Calu3 (cell line): ENCODE measurements around the gene KLHDC9. TPM values are rescaled to one million over a fixed set of nuclear protein-coding genes. Genes with fewer than 3 reads are reported as not detected.
A peak's percentile ranks its signal among the peaks of the same experiment; 100 is the strongest.

ENCODE experiments used
- BruUV-seq: library from RNA; stranded (reverse); fragments of 400-500 nt; replicated peaks from 2 replicates; lab custom pipeline; 2021; lab: Mats Ljungman, UMichigan
- CTCF ChIA-PET: fragments of 300-600 bp; sonication (Branson Sonifier 250); formaldehyde crosslinking; loops from one replicate; lab custom pipeline; 2022; ENCODE audit warnings: antibody characterized with exemption; lab: Charles Lee
- DNase-seq: peaks from one replicate; pipeline ENCODE4 v3.0.0; 2022
- H3K27ac Mint-ChIP-seq: one replicate; pipeline ENCODE4 v1.8.0; 2022; ENCODE audit warnings: mixed read lengths; ENCODE audit not compliant: unreplicated experiment
- H3K27me3 Mint-ChIP-seq: one replicate; pipeline ENCODE4 v1.8.0; 2022; ENCODE audit warnings: mixed read lengths; ENCODE audit not compliant: unreplicated experiment
- H3K36me3 Mint-ChIP-seq: one replicate; pipeline ENCODE4 v1.8.0; 2022; ENCODE audit warnings: mild to moderate bottlenecking, moderate library complexity, mixed read lengths; ENCODE audit not compliant: insufficient read depth, unreplicated experiment
- H3K4me1 Mint-ChIP-seq: one replicate; pipeline ENCODE4 v1.8.0; 2022; ENCODE audit warnings: mild to moderate bottlenecking, low read depth, mixed read lengths; ENCODE audit not compliant: unreplicated experiment
- H3K4me3 Mint-ChIP-seq: one replicate; pipeline ENCODE4 v1.8.0; 2022; ENCODE audit warnings: mild to moderate bottlenecking, low read depth, moderate library complexity, mixed read lengths; ENCODE audit not compliant: unreplicated experiment
- H3K9me3 Mint-ChIP-seq: one replicate; pipeline ENCODE4 v1.8.0; 2022; ENCODE audit warnings: low read depth, mixed read lengths; ENCODE audit not compliant: unreplicated experiment
- CTCF ChIP-seq: fragments of 200-600 bp; IDR thresholded peaks from one replicate; pipeline ENCODE4 v1.8.0; 2022; ENCODE audit warnings: antibody characterized with exemption; ENCODE audit not compliant: unreplicated experiment
- intact Hi-C: fragments of 100-400 bp; cut with micrococcal nuclease; formaldehyde crosslinking; loops from one replicate; pipeline ENCODE4 v1.10.0; 2022; ENCODE audit not compliant: unreplicated experiment
- total RNA-seq: library from RNA; stranded (reverse); gene quantifications from 2 replicates; pipeline ENCODE4 v1.2.3, GENCODE V29; 2022

Gene KLHDC9
- total RNA-seq, 1 experiment from 2014 or later: 5.3 TPM

- no peak for TF ChIP-seq CTCF
- DNase-seq: peak; percentile 94
- H3K9me3 Mint-ChIP-seq: no peaks in the 10 kb centered on the region
- H3K27ac Mint-ChIP-seq: no peak within 1 kb of the TSS
- BruUV-seq: no TSS peak
- no peaks in the 10 kb centered on the region for H3K27me3 Mint-ChIP-seq
- intact Hi-C loops: loop anchor here (1.0 to 10.0 kb wide), 3 partner anchors 14 to 408 kb away; partner anchors contain the start of genes NIT1 and PFDN2
- peaks cover 13% of the 10 kb centered on the region for H3K36me3 Mint-ChIP-seq
- H3K4me3 Mint-ChIP-seq: no peak within 1 kb of the TSS
- H3K4me1 Mint-ChIP-seq: peaks cover 25% of the 10 kb centered on the region
- CTCF ChIA-PET: interaction anchor here (0.5 to 1.7 kb wide), 13 partner anchors 9 to 174 kb away, joined by 3 to 10 read pairs (median 4); partner anchors contain the start of genes F11R, NIT1, PFDN2 and PPOX
Measured at GRCh38 chr1:161132410-161133219, 34.5 kb downstream of the KLHDC9 start, which contains the start of gene DEDD. Gene DEDD, minus strand, starts transcription at chr1:161132667. Its CDS starts 8,205 bp downstream, at chr1:161124462.

- Mint-ChIP-seq H3K4me3 (no peak overlapping the region), H3K36me3 (peaks cover 13% of the 10 kb centered on the region), H3K4me1 (peaks cover 25% of the 10 kb centered on the region), H3K27me3 (no peaks in the 10 kb centered on the region), H3K9me3 (no peaks in the 10 kb centered on the region), H3K27ac (no peak overlapping the region)
- no peak for TF ChIP-seq CTCF
- intact Hi-C loops: loop anchor here (1.0 to 10.0 kb wide), 3 partner anchors 14 to 408 kb away; partner anchors contain the start of genes NIT1 and PFDN2
- BruUV-seq: TSS peak; percentile 81
- DNase-seq: no peak
- CTCF ChIA-PET: interaction anchor here (0.6 to 1.7 kb wide), 9 partner anchors 8 to 154 kb away, joined by 3 to 10 read pairs (median 4); partner anchors contain the start of genes F11R, KLHDC9, NIT1 and PFDN2
Measured at GRCh38 chr1:161133220-161133740, 35.1 kb downstream of the KLHDC9 start.

GRCh38 chr1:161137881-161138280, 39.7 kb downstream of the KLHDC9 start:
- no peak overlapping the region for H3K27ac Mint-ChIP-seq
- CTCF ChIA-PET: interaction anchor here (0.5 to 1.1 kb wide), 3 partner anchors 9 to 198 kb away, joined by 3 to 4 read pairs (median 3); no protein-coding TSS in a partner anchor

More at GRCh38 chr1:161137881-161138280, 39.7 kb downstream of the KLHDC9 start:
- no TSS peak for BruUV-seq
- intact Hi-C loops: loop anchor here (5.0 to 10.0 kb wide), 2 partner anchors 301 to 413 kb away; no protein-coding TSS in a partner anchor
- no peaks in the 10 kb centered on the region for H3K27me3 Mint-ChIP-seq
- H3K4me1 Mint-ChIP-seq: peaks cover 9% of the 10 kb centered on the region
- H3K36me3 Mint-ChIP-seq: no peaks in the 10 kb centered on the region
- TF ChIP-seq CTCF: no peak
- H3K9me3 Mint-ChIP-seq: no peaks in the 10 kb centered on the region
- no peak overlapping the region for H3K4me3 Mint-ChIP-seq
- DNase-seq: no peak
